Posterior cingulate gyrus (tissue), 11 donors: Measurements from ENCODE around the gene ABCD1.
A peak's percentile ranks its signal among the peaks of the same experiment; 100 is the strongest.

Experiments used
- DNase-seq, 10 donors: peaks; one replicate each; pipeline versions ENCODE4 v3.0.0 to v3.0.0-alpha.2; 2020 to 2021; ENCODE audit warnings: mixed read lengths in 3 of 10
- intact Hi-C: fragments of 100-400 bp; cut with DNase I; formaldehyde crosslinking; loops from one replicate; pipeline ENCODE4 v1.15.1; 2023

Gene ABCD1

GRCh38 chrX:153769865-153770600 is 45.4 kb downstream of the ABCD1 start:
- peak in 4 of 10 donors; percentile 18 to 85 (median 69) for DNase-seq
- intact Hi-C loops: no loop called here

- peak in 3 of 10 donors; percentile 11 to 72 (median 35) for DNase-seq
- intact Hi-C loops: no loop called here
Measured at GRCh38 chrX:153770601-153771414, 46.2 kb downstream of the ABCD1 start.

- intact Hi-C loops: no loop called here
- peak in 4 of 10 donors; percentile 23 to 80 (median 71) for DNase-seq
Measured at GRCh38 chrX:153771415-153772315, 47.0 kb downstream of the ABCD1 start.

DNA sequence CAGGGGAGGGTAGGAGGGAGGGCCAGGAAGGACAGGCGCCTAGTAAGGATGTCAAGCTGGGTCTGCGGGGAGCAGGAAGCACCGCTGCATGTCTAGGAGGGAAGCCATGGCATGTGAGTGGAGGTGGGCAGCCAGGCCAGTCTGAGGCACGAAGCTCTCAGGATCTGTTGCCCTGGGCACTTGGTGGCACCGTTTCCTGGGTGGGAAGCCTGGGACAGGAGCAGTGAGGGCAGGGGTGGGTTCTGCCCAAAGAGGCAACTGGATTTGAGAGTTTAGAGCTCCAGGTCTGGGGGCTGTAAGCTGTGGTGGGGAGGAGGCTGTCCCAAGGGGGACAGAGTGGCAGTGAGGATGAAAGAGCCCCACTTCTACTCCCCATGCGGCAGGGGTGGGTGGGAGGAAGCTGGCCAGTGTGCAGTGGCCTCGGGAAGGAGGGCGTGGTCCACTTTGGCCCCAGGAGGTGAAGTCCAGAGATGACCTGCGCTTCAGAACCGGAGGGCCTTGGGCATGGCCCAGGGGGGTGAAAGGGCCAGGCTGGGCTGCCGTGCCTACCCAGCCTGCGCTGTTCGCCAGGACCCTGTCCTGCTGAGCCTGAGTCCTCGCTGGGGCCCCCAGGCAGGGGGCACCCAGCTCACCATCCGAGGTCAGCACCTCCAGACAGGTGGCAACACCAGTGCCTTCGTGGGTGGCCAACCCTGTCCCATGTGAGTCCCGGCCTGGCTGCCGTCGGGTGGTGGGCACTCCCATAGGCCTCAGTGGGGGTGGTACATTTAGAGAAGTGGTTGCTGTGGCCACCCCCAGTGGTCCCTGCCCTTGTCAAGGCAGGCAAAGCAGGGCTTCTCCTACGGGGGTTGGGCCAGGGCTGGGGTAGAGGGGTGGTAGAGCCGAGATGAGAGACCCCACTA is 47.9 kb downstream of the ABCD1 start:
- intact Hi-C loops: no loop called here
- peak in 6 of 10 donors; percentile 2 to 72 (median 39) for DNase-seq

- intact Hi-C loops: no loop called here
- DNase-seq: peak in 4 of 10 donors; percentile 8 to 73 (median 67)
Measured at GRCh38 chrX:153773218-153773611, 48.6 kb downstream of the ABCD1 start.

- intact Hi-C loops: no loop called here
- peak in 5 of 10 donors; percentile 4 to 83 (median 68) for DNase-seq
Measured at GRCh38 chrX:153773741-153774575, 49.3 kb downstream of the ABCD1 start.

DNA sequence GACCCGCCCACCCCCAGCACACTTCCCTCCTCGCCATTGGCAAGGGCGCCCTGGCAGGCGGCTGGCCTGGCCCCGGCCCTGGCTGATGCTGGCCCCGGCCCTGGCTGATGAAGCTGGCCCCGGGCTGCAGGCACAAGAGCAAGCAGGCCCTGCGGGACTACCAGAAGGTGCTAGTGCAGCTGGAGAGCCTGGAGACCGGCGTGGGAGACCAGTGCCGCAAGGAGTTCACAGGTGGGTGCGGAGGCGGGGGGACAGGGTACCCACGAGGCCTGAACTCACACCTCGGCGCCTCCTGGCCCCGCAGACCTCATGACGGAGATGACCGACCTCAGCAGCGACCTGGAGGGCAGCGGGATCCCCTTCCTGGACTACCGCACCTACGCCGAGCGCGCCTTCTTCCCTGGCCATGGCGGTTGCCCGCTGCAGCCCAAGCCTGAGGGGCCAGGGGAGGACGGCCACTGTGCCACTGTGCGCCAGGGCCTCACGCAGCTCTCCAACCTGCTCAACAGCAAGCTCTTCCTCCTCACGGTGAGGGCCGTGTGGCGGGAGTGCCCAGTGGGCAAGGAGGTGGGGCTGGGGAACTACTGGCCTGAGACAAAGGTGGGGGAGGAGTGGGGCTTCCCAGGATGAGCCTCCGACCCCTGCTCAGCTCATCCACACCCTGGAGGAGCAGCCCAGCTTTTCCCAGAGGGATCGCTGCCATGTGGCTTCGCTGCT is 50.1 kb downstream of the ABCD1 start:
- DNase-seq: peak in 5 of 10 donors; percentile 5 to 77 (median 59)
- intact Hi-C loops: no loop called here

GRCh38 chrX:153775293-153776119 is 50.9 kb downstream of the ABCD1 start:
- peak in 6 of 10 donors; percentile 6 to 79 (median 32) for DNase-seq
- intact Hi-C loops: no loop called here

DNA sequence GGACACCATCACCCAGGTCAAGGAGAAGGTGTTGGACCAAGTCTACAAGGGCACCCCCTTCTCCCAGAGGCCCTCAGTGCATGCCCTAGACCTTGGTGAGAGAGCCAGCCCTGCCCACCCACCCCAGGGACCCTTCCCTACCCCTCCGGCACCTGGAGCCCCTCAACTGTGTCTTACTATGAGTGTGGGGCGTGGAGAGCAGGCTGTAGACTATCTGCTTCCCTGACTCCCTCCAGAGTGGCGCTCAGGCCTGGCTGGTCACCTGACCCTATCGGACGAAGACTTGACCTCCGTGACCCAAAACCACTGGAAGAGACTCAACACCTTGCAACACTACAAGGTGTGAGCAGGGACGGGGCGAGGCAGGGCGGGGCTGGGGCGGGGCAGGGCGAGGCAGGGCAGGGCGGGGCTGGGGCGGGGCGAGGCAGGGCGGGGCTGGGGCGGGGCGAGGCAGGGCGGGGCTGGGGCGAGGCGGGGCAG is 51.5 kb downstream of the ABCD1 start:
- peak in 2 of 10 donors; percentile 3 to 7 for DNase-seq
- intact Hi-C loops: no loop called here

DNA sequence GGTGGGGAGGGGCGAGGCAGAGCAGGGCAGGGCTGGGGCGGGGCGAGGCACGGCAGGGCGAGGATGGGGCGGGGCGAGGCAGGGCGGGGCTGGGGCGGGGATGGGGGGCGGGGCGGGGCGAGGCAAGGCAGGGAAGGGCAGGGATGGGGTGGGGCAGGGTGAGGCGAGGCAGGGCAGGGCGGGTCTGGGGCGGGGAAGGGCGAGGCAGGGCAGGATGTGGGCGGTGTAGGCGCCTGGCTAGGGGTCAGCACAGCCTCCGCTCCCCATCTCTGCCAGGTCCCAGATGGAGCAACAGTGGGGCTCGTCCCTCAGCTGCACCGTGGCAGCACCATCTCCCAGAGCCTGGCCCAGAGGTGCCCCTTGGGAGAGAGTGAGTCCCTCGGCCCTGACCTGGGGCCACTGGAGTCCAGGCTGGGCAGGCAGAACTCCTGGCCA is 52.0 kb downstream of the ABCD1 start:
- DNase-seq: peak in 4 of 10 donors; percentile 0 to 64 (median 15)
- intact Hi-C loops: no loop called here

- intact Hi-C loops: no loop called here
- DNase-seq: peak in 5 of 10 donors; percentile 3 to 80 (median 44)
Measured at GRCh38 chrX:153777261-153778090, 52.8 kb downstream of the ABCD1 start.

DNA sequence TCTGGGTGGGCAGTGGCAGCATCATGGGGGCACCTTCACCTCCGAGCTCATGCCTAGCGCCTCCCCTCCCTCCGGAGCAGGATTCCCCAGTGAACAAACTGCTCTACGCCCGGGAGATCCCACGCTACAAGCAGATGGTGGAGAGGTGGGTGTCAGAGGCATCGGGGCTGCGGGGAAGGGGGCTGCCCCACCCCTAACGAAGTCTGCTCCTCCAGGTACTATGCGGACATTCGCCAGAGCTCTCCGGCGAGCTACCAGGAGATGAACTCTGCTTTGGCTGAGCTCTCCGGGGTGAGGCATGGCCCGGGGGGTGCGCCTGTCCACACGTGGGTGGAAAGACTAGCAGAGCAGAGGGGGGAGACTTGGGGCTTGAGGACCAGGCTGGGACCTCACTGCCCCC is 53.5 kb downstream of the ABCD1 start:
- DNase-seq: peak in 4 of 10 donors; percentile 1 to 75 (median 62)
- intact Hi-C loops: no loop called here

DNA sequence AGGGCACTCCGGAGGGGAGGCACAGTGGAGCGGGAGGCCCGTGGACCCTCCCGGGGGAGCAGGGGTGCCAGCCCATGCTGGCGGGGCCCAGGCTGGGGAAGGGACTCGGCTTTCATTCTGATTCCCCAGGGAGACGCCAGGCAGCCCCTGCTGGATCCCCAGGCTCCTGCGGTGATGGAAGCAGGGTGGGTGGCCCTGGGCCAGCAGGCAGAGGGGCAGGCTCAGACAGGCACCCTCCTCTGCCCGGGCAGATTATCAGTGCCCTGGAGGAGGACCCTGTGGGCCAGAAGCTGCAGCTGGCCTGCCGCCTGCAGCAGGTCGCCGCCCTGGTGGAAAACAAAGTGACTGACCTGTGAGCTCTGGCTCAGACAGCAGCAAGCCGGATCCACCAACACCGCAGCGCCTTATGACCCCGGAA is 54.0 kb downstream of the ABCD1 start:
- peak in 4 of 10 donors; percentile 7 to 83 (median 66) for DNase-seq

GRCh38 chrX:153779891-153780677 is 55.4 kb downstream of the ABCD1 start:
- DNase-seq: peak in 3 of 10 donors; percentile 13 to 78 (median 76)
- intact Hi-C loops: no loop called here

More for the DNA sequence above, 54.0 kb downstream of the ABCD1 start:
- intact Hi-C loops: no loop called here
